SU-DHL-6 (cell line): ENCODE measurements around the gene CDKL1.

Experiments
- H2AFZ ChIP-seq: fragments of 200-600 bp; sonication (generic); 2 replicates; pipeline ENCODE4 v1.6.1; 2014; ENCODE audit warnings: low read depth, mild to moderate bottlenecking, moderate library complexity, mixed read lengths, antibody characterized with exemption, low read length; ENCODE audit not compliant: severe bottlenecking
- H3F3A ChIP-seq: fragments of 200-600 bp; shearing (Covaris generic); 2 replicates; pipeline ENCODE4 v1.6.0; 2016; ENCODE audit warnings: antibody characterized with exemption, mild to moderate bottlenecking; ENCODE audit not compliant: insufficient read depth
- H3K27ac ChIP-seq: fragments of 200-600 bp; sonication (generic); 2 replicates; pipeline ENCODE4 v1.5.1; 2016; ENCODE audit warnings: low read depth, mild to moderate bottlenecking, low read length, moderate library complexity, mixed read lengths
- H3K27me3 ChIP-seq: fragments of 200-600 bp; sonication (generic), shearing (Covaris generic); 2 replicates; pipeline ENCODE4 v1.6.0; 2014; ENCODE audit warnings: mild to moderate bottlenecking, low read length
- H3K36me3 ChIP-seq: fragments of 200-600 bp; sonication (generic); 2 replicates; pipeline ENCODE4 v1.6.1; 2014; ENCODE audit warnings: mild to moderate bottlenecking, low read length, mixed read lengths
- H3K4me2 ChIP-seq: fragments of 300-600, 200-600 bp; shearing (Covaris generic), sonication (generic); 2 replicates; pipeline ENCODE4 v1.6.0; 2014; ENCODE audit warnings: low read length, low read depth, mild to moderate bottlenecking; ENCODE audit not compliant: poor library complexity, severe bottlenecking
- H3K4me3 ChIP-seq: fragments of 200-600 bp; sonication (generic); 2 replicates; pipeline ENCODE4 v1.5.1; 2014; ENCODE audit warnings: antibody characterized with exemption, low read length, mild to moderate bottlenecking, mixed read lengths; ENCODE audit not compliant: insufficient read depth, poor library complexity, severe bottlenecking
- H3K79me2 ChIP-seq: fragments of 200-600 bp; sonication (generic); 2 replicates; pipeline ENCODE4 v1.6.1; 2014; ENCODE audit warnings: mild to moderate bottlenecking, low read length, moderate library complexity; ENCODE audit not compliant: insufficient read depth
- H3K9ac ChIP-seq: fragments of 200-600 bp; sonication (generic); 2 replicates; pipeline ENCODE4 v1.7.0; 2014; ENCODE audit warnings: mild to moderate bottlenecking, low read length
- H3K9me2 ChIP-seq: fragments of 200-600 bp; sonication (generic); replicated peaks from 2 replicates; pipeline ENCODE4 v1.6.1; 2014; ENCODE audit warnings: low read length; ENCODE audit not compliant: insufficient read depth
- H3K9me3 ChIP-seq: fragments of 200-600 bp; sonication (generic); 2 replicates; pipeline ENCODE4 v1.6.1; 2014; ENCODE audit warnings: low read length, mixed read lengths; ENCODE audit not compliant: insufficient read depth
- H4K20me1 ChIP-seq: fragments of 200-600 bp; sonication (generic); 2 replicates; pipeline ENCODE4 v1.6.1; 2014; ENCODE audit warnings: low read depth, mild to moderate bottlenecking, antibody characterized with exemption, low read length, moderate library complexity, mixed read lengths
- CTCF ChIP-seq: fragments of 200-600 bp; sonication (generic); IDR thresholded peaks from one replicate; pipeline ENCODE4 v1.5.1; 2017; ENCODE audit warnings: antibody characterized with exemption, mild to moderate bottlenecking, low read length, moderate library complexity; ENCODE audit not compliant: insufficient read depth, poor library complexity, severe bottlenecking
- EZH2phosphoT487 ChIP-seq: fragments of 200-600 bp; sonication (generic), shearing (Covaris generic); conservative IDR thresholded peaks from 2 replicates; pipeline ENCODE4 v1.6.1; 2018; ENCODE audit warnings: mild to moderate bottlenecking, antibody characterized with exemption, low read length, moderate library complexity, mixed read lengths

The CDKL1 gene

GRCh38 chr14:50299585-50299984, 97.1 kb downstream of the CDKL1 start:
- TF ChIP-seq CTCF, result no peak
- TF ChIP-seq EZH2phosphoT487, result no peak
- H3K79me2 ChIP-seq, result peaks cover 63% of the 10 kb centered on the region

GRCh38 chr14:50290306-50290705, 106.4 kb downstream of the CDKL1 start:
- H3K4me3 ChIP-seq, result no peak overlapping the region
- no peaks in the 10 kb centered on the region for H3K79me2 ChIP-seq
- no peaks in the 10 kb centered on the region for H3K9me2 ChIP-seq
- no peaks in the 10 kb centered on the region for H3K9me3 ChIP-seq
- H3F3A ChIP-seq, result no peaks in the 10 kb centered on the region
- no peaks in the 10 kb centered on the region for H4K20me1 ChIP-seq
- peaks cover 20% of the 10 kb centered on the region for H3K36me3 ChIP-seq
- no peak for TF ChIP-seq CTCF
- TF ChIP-seq EZH2phosphoT487, result no peak
- H3K27ac ChIP-seq, result no peak overlapping the region
- no peak overlapping the region for H2AFZ ChIP-seq
- no peaks in the 10 kb centered on the region for H3K27me3 ChIP-seq
- no peak overlapping the region for H3K4me2 ChIP-seq
- no peak overlapping the region for H3K9ac ChIP-seq

More at GRCh38 chr14:50299585-50299984, 97.1 kb downstream of the CDKL1 start:
- Histone ChIP-seq H4K20me1 (no peaks in the 10 kb centered on the region), H3K9me3 (no peaks in the 10 kb centered on the region), H3K27ac (no peak overlapping the region), H3K4me2 (no peak overlapping the region), H3K36me3 (peaks cover 7% of the 10 kb centered on the region; the same call in 1 of the 2 replicates), H3K9me2 (no peaks in the 10 kb centered on the region), H3K9ac (no peak overlapping the region), H3K4me3 (no peak overlapping the region), H3F3A (0 out of 2 replicates have a peak, but pooled peaks cover 4% of the 10 kb centered on the region), H3K27me3 (no peaks in the 10 kb centered on the region), H2AFZ (no peak overlapping the region)

GRCh38 chr14:50288146-50288545, 108.5 kb downstream of the CDKL1 start:
- Histone ChIP-seq H3K27ac (no peak overlapping the region), H3K9me3 (no peaks in the 10 kb centered on the region), H3K27me3 (no peaks in the 10 kb centered on the region), H3K79me2 (no peaks in the 10 kb centered on the region), H4K20me1 (no peaks in the 10 kb centered on the region), H3F3A (no peaks in the 10 kb centered on the region), H3K9ac (no peak overlapping the region), H3K4me3 (no peak overlapping the region), H2AFZ (no peak overlapping the region), H3K4me2 (no peak overlapping the region), H3K9me2 (no peaks in the 10 kb centered on the region), H3K36me3 (peaks cover 18% of the 10 kb centered on the region)
- TF ChIP-seq CTCF (no peak), EZH2phosphoT487 (no peak)
